HEK293 (cell line): ENCODE results near the gene FOXP1.

Experiments
- CTCF ChIP-seq: fragments of 450-650 bp; formaldehyde crosslinking; IDR thresholded peaks from 2 replicates; pipeline ENCODE4 v1.5.1; 2016; ENCODE audit warnings: missing biosample characterization, missing genetic modification characterization
- PATZ1 ChIP-seq: fragments of 450-650 bp; formaldehyde crosslinking; IDR thresholded peaks from 2 replicates; pipeline ENCODE4 v1.5.1; 2016; ENCODE audit warnings: missing biosample characterization, missing genetic modification characterization
- REST ChIP-seq: fragments of 450-650 bp; formaldehyde crosslinking; IDR thresholded peaks from 2 replicates; pipeline ENCODE4 v1.5.1; 2016; ENCODE audit warnings: missing biosample characterization, missing genetic modification characterization
- YY1 ChIP-seq: fragments of 450-650 bp; formaldehyde crosslinking; IDR thresholded peaks from 2 replicates; pipeline ENCODE4 v1.5.1; 2018; ENCODE audit warnings: missing biosample characterization, missing genetic modification characterization
- ZNF426 ChIP-seq: fragments of 450-650 bp; formaldehyde crosslinking; IDR thresholded peaks from 2 replicates; pipeline ENCODE4 v1.5.1; 2017; ENCODE audit warnings: missing biosample characterization, missing genetic modification characterization, mild to moderate bottlenecking, inconsistent platforms, moderate library complexity
- ZNF654 ChIP-seq: fragments of 450-650 bp; formaldehyde crosslinking; IDR thresholded peaks from 2 replicates; pipeline ENCODE4 v1.5.1; 2016; ENCODE audit warnings: low read depth, missing biosample characterization, missing genetic modification characterization
- ZNF658 ChIP-seq: fragments of 450-650 bp; formaldehyde crosslinking; IDR thresholded peaks from 2 replicates; pipeline ENCODE4; 2016; ENCODE audit warnings: missing biosample characterization, missing genetic modification characterization
- ZNF670 ChIP-seq: fragments of 450-650 bp; formaldehyde crosslinking; IDR thresholded peaks from 2 replicates; pipeline ENCODE4 v1.5.1; 2016; ENCODE audit warnings: missing biosample characterization, missing genetic modification characterization, low read depth

- TF ChIP-seq YY1 (tag by site-specific recombination) (no peak), ZNF426 (tag by site-specific recombination) (no peak), PATZ1 (tag by site-specific recombination) (no peak), CTCF (tag by site-specific recombination) (no peak), ZNF658 (tag by site-specific recombination) (no peak), ZNF654 (no peak), REST (tag by site-specific recombination) (no peak), ZNF670 (tag by site-specific recombination) (no peak)
These were observed 479.0 kb downstream of the FOXP1 start for GRCh38 chr3:71104556-71104955.
